ENCODE results near the gene LAMB4. TPM values are rescaled to one million over a fixed set of nuclear protein-coding genes. Genes with fewer than 3 reads are reported as not detected.

The LAMB4 gene
- total RNA-seq, 2 experiments from 2014 or later, result not detected

DNA sequence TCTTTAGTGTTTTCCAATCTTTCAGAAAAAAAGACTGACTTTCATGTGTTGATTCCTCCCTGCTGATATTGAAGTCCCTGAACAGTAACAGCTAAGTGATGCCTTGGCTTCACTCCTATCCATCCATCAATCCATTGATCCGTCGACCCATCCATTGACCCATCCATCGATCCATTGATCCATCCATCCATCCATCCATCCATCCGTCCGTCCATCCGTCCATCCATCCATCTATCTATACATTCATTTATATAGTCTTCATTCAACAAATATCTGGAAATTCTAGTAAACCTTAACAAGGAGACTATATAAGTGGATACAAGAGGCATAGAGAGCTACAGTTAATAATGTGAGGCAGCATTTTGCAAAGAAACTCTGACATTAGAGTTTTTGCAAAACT, 105.6 kb downstream of the LAMB4 start:
- no peak overlapping the region for H3K4me3 Mint-ChIP-seq
- ChIA-PET POLR2A (no interaction called here), CTCF (no interaction called here)
- H3K27ac Mint-ChIP-seq, result no peak overlapping the region
- H3K4me1 Mint-ChIP-seq (ENCODE audit: low read depth), result no peaks in the 10 kb centered on the region
- intact Hi-C loops (cut with micrococcal nuclease), result no loop called here
- H3K36me3 Mint-ChIP-seq, result no peaks in the 10 kb centered on the region
- no peaks in the 10 kb centered on the region for H3K9me3 Mint-ChIP-seq
- DNase-seq, result no peak
- H3K27me3 Mint-ChIP-seq, result peaks cover 2% of the 10 kb centered on the region

DNA sequence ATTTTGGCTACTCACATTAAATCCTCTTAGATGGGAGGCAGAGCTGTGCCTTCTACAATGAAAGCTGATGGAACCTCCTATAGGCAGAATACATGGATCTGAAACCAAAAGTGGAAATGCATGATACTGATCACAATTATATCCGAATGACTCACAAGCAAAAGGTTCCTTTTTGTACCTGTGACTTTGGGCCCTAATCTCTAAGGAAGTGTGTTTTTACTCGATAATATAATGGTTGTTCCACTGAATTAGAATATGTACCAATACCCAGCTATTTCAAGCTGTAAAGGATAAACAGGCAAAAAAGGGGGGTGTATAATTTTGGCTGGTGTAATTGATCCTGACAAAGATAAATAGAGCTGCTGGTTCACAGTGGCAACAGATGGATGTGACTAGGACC, 109.6 kb downstream of the LAMB4 start:
- intact Hi-C loops (cut with micrococcal nuclease), result no loop called here
- H3K36me3 Mint-ChIP-seq, result no peaks in the 10 kb centered on the region
- no peaks in the 10 kb centered on the region for H3K9me3 Mint-ChIP-seq
- H3K4me1 Mint-ChIP-seq (ENCODE audit: low read depth), result peaks cover 2% of the 10 kb centered on the region
- H3K27ac Mint-ChIP-seq, result no peak overlapping the region
- ChIA-PET POLR2A (no interaction called here), CTCF (no interaction called here)
- H3K27me3 Mint-ChIP-seq, result peaks cover 3% of the 10 kb centered on the region
- no peak for DNase-seq
- no peak overlapping the region for H3K4me3 Mint-ChIP-seq

DNA sequence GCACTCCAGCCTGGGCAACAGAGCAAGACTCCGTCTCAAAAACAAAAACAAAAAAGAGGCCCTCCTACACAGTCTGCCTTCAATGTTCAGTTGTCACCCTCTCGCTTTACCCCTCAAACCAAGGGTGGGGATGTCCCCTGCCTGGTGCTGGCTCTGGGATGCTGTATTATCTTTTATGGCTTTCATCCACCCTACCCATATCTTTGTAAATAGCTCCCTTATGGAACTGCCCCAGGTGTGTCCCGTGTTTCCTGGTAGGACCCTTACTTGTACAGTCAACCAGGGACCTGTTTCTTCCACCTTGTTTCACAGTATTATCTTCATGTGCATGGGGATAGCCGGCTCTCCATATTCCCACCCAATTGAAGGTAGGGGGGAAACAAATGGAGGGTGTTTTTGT, 111.5 kb downstream of the LAMB4 start:
- no peak overlapping the region for H3K27ac Mint-ChIP-seq
- peaks cover 2% of the 10 kb centered on the region for H3K4me1 Mint-ChIP-seq (ENCODE audit: low read depth)
- H3K36me3 Mint-ChIP-seq, result no peaks in the 10 kb centered on the region
- peaks cover 3% of the 10 kb centered on the region for H3K27me3 Mint-ChIP-seq
- H3K9me3 Mint-ChIP-seq, result no peaks in the 10 kb centered on the region
- DNase-seq, result no peak
- no peak overlapping the region for H3K4me3 Mint-ChIP-seq
- ChIA-PET POLR2A (no interaction called here), CTCF (no interaction called here)
- intact Hi-C loops (cut with micrococcal nuclease), result no loop called here

DNA sequence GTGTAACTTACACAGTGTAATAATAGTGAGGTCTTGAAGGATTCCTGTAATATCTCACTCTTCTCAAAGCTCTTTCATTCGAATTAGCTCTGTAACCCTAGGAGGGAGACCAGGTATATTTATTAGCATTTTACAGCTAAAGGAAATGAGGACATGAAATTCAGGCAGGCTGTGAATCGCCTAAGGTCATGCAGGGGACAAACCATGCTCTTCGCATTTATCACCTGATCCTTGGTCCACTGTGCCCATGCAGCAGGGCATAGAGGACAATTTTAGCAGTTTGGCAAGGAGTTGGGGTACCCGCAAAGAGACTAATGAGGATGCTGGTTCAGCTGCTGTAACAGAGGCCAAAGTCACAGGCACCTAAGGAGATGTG, 112.4 kb downstream of the LAMB4 start:
- Mint-ChIP-seq H3K27me3 (peaks cover 3% of the 10 kb centered on the region), H3K9me3 (no peaks in the 10 kb centered on the region), H3K4me1 (ENCODE audit: low read depth) (peaks cover 2% of the 10 kb centered on the region), H3K4me3 (no peak overlapping the region), H3K27ac (no peak overlapping the region), H3K36me3 (no peaks in the 10 kb centered on the region)
- ChIA-PET POLR2A (no interaction called here), CTCF (no interaction called here)
- no peak for DNase-seq
- intact Hi-C loops (cut with micrococcal nuclease), result no loop called here

- Mint-ChIP-seq H3K4me3 (no peak overlapping the region), H3K9me3 (no peaks in the 10 kb centered on the region), H3K4me1 (ENCODE audit: low read depth) (peaks cover 2% of the 10 kb centered on the region), H3K27me3 (peaks cover 3% of the 10 kb centered on the region), H3K27ac (no peak overlapping the region), H3K36me3 (no peaks in the 10 kb centered on the region)
- CTCF ChIA-PET, result interaction anchor here (0.6 to 1.3 kb wide), 4 partner anchors 11 to 629 kb away, joined by 3 read pairs; no protein-coding TSS in a partner anchor
- intact Hi-C loops (cut with micrococcal nuclease), result no loop called here
- POLR2A ChIA-PET, result no interaction called here
- peak; percentile 12 for DNase-seq
Observed at GRCh38 chr7:108016841-108017775, 113.1 kb downstream of the LAMB4 start.

GRCh38 chr7:108015740-108016139, 114.4 kb downstream of the LAMB4 start:
- no peak overlapping the region for H3K27ac Mint-ChIP-seq
- H3K9me3 Mint-ChIP-seq, result no peaks in the 10 kb centered on the region
- intact Hi-C loops (cut with micrococcal nuclease), result no loop called here

GRCh38 chr7:108014747-108015682, 115.1 kb downstream of the LAMB4 start:
- Mint-ChIP-seq H3K36me3 (no peaks in the 10 kb centered on the region), H3K27me3 (peaks cover 3% of the 10 kb centered on the region), H3K4me1 (ENCODE audit: low read depth) (peaks cover 2% of the 10 kb centered on the region), H3K4me3 (no peak overlapping the region), H3K27ac (no peak overlapping the region), H3K9me3 (no peaks in the 10 kb centered on the region)
- POLR2A ChIA-PET, result no interaction called here
- no peak for DNase-seq
- CTCF ChIA-PET, result interaction anchor here (0.6 to 1.1 kb wide), 2 partner anchors 39 to 736 kb away, joined by 3 read pairs; no protein-coding TSS in a partner anchor
- intact Hi-C loops (cut with micrococcal nuclease), result no loop called here

More at GRCh38 chr7:108015740-108016139, 114.4 kb downstream of the LAMB4 start:
- ChIA-PET CTCF (interaction anchor here (0.6 to 1.2 kb wide), 3 partner anchors 9 to 737 kb away, joined by 3 read pairs; no protein-coding TSS in a partner anchor), POLR2A (no interaction called here)
- DNase-seq, result no peak
- peaks cover 3% of the 10 kb centered on the region for H3K27me3 Mint-ChIP-seq
- H3K36me3 Mint-ChIP-seq, result no peaks in the 10 kb centered on the region
- H3K4me3 Mint-ChIP-seq, result no peak overlapping the region
- peaks cover 2% of the 10 kb centered on the region for H3K4me1 Mint-ChIP-seq (ENCODE audit: low read depth)

- DNase-seq, result no peak
- no peaks in the 10 kb centered on the region for H3K36me3 Mint-ChIP-seq
- H3K27ac Mint-ChIP-seq, result no peak overlapping the region
- H3K4me1 Mint-ChIP-seq (ENCODE audit: low read depth), result peaks cover 2% of the 10 kb centered on the region
- no peak overlapping the region for H3K4me3 Mint-ChIP-seq
- no peaks in the 10 kb centered on the region for H3K9me3 Mint-ChIP-seq
- peaks cover 3% of the 10 kb centered on the region for H3K27me3 Mint-ChIP-seq
- intact Hi-C loops (cut with micrococcal nuclease), result no loop called here
- ChIA-PET POLR2A (no interaction called here), CTCF (no interaction called here)
Observed at GRCh38 chr7:108014215-108014614, 115.9 kb downstream of the LAMB4 start.

GRCh38 chr7:108012499-108013430, 117.4 kb downstream of the LAMB4 start:
- Mint-ChIP-seq H3K4me1 (ENCODE audit: low read depth) (peaks cover 2% of the 10 kb centered on the region), H3K27me3 (peaks cover 3% of the 10 kb centered on the region), H3K36me3 (no peaks in the 10 kb centered on the region), H3K9me3 (no peaks in the 10 kb centered on the region), H3K4me3 (no peak overlapping the region), H3K27ac (no peak overlapping the region)
- POLR2A ChIA-PET, result no interaction called here
- CTCF ChIA-PET, result no interaction called here
- intact Hi-C loops (cut with micrococcal nuclease), result no loop called here
- no peak for DNase-seq

DNA sequence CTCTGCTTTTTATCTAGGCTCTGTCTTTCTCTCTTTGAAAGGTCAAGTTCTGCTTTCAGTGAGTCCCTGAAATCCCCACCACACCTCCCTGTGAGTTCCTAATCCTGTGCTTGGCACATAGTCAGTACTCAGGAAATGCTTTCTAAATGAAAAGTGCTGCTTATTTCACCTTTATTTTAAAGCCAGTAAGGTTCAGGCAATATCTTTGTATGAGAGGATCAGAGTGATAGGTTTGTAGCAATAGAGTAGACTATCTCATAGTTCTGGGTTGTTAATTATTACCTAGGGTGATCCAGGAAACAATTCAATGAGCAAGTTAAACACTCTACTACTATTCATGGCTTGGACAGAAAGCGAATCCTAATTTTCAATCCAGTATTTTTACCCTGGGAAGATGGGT, 119.8 kb downstream of the LAMB4 start:
- Mint-ChIP-seq H3K27ac (no peak overlapping the region), H3K27me3 (peaks cover 12% of the 10 kb centered on the region), H3K9me3 (no peaks in the 10 kb centered on the region), H3K4me1 (ENCODE audit: low read depth) (no peaks in the 10 kb centered on the region), H3K4me3 (no peak overlapping the region), H3K36me3 (no peaks in the 10 kb centered on the region)
- intact Hi-C loops (cut with micrococcal nuclease), result no loop called here
- POLR2A ChIA-PET, result no interaction called here
- DNase-seq, result no peak
- CTCF ChIA-PET, result no interaction called here

DNA sequence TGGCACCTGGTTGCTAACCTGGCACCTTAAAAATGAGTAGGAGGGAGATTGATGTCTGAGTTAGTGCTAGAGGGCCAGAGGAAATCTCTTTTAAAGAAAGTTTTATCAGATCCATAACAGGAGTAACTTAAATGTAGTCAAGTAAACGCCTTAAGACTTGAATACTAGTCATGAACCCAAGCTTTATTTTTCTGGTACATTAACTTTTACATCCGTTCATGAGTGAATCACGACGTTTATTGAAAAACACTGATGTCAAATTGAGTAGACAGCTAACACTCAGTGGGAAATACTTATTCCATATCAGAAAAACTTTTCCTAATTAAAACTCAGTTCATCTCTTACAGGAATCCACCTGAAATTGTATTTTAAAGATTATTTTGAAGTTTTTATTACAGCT, 120.3 kb downstream of the LAMB4 start:
- ChIA-PET CTCF (no interaction called here), POLR2A (no interaction called here)
- H3K4me1 Mint-ChIP-seq (ENCODE audit: low read depth), result no peaks in the 10 kb centered on the region
- no peak for DNase-seq
- no peaks in the 10 kb centered on the region for H3K36me3 Mint-ChIP-seq
- H3K4me3 Mint-ChIP-seq, result no peak overlapping the region
- H3K27ac Mint-ChIP-seq, result no peak overlapping the region
- H3K27me3 Mint-ChIP-seq, result peaks cover 16% of the 10 kb centered on the region
- H3K9me3 Mint-ChIP-seq, result no peaks in the 10 kb centered on the region
- intact Hi-C loops (cut with micrococcal nuclease), result no loop called here

- H3K9me3 Mint-ChIP-seq, result no peaks in the 10 kb centered on the region
- intact Hi-C loops (cut with micrococcal nuclease), result no loop called here
- no peak overlapping the region for H3K27ac Mint-ChIP-seq
- no peaks in the 10 kb centered on the region for H3K36me3 Mint-ChIP-seq
- POLR2A ChIA-PET, result no interaction called here
- H3K4me3 Mint-ChIP-seq, result no peak overlapping the region
- H3K4me1 Mint-ChIP-seq (ENCODE audit: low read depth), result peaks cover 4% of the 10 kb centered on the region
- CTCF ChIA-PET, result no interaction called here
- peaks cover 24% of the 10 kb centered on the region for H3K27me3 Mint-ChIP-seq
- DNase-seq, result no peak
Observed at GRCh38 chr7:108008827-108009226, 121.3 kb downstream of the LAMB4 start.
